GM21737 (cell line): ENCODE measurements around the gene XNDC1N.

Source experiments
- ATAC-seq: cut with Tn5 transposase; IDR thresholded peaks from one replicate; pipeline ENCODE4 v1.9.1; 2021; ENCODE audit warnings: mild to moderate bottlenecking, moderate library complexity; ENCODE audit not compliant: unreplicated experiment

XNDC1N gene, protein sequence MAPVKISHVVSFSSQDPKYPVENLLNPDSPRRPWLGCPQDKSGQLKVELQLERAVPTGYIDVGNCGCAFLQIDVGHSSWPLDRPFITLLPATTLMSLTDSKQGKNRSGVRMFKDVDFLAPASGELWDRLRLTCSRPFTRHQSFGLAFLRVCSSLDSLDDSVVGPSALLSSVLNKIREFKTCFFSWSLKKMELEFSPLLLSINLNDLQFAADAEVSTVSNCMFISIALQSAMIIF

DNA sequence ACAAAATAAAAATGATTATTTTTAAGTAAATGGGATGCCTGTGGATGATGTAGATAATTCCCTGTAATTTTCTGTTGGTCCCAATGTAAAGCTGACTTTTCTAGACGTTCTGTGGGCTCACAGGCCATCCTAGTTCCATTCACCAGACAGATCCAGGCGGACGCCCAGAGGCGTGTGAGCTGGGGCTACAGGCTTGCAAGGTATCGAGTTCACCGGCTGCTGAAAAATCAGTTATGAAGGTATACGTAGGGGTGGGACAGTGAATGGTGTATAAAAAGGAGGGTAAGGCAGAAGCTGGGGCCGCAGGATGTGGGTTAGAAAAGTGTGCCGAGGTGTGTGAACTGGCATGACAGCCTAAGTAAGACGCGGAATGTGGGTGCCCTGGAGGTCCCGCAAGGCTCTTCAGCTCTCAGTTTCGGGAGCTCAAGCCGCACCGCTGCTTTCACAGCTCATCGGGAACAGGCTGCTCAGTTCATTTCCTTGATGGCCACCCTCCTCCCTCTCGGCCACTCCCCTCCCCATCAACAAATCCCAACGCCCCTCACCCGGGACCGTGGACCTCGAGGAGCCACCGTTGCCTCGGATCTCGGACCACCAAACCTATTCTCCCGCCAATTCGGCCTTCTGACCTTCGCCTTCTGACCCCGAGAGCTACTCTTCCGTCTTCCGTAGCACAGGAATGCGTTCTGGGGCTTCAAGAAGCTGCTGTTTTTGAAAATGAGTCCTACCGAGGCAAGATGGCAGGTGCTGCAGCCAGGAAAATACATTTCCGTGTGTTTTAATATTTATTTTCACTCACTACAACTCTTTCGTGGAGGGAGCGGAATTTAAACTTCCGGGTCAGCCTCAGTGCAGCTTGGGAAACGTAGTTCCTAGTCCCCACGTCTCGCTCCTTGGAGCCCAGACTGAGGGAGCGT is at the start of gene XNDC1N:
Gene XNDC1N, minus strand, starts transcription at position 775 of the 917 bp plus-strand sequence. CDS start 5,241 bp downstream, outside the sequence.
- ATAC-seq, result peak; percentile 61

DNA sequence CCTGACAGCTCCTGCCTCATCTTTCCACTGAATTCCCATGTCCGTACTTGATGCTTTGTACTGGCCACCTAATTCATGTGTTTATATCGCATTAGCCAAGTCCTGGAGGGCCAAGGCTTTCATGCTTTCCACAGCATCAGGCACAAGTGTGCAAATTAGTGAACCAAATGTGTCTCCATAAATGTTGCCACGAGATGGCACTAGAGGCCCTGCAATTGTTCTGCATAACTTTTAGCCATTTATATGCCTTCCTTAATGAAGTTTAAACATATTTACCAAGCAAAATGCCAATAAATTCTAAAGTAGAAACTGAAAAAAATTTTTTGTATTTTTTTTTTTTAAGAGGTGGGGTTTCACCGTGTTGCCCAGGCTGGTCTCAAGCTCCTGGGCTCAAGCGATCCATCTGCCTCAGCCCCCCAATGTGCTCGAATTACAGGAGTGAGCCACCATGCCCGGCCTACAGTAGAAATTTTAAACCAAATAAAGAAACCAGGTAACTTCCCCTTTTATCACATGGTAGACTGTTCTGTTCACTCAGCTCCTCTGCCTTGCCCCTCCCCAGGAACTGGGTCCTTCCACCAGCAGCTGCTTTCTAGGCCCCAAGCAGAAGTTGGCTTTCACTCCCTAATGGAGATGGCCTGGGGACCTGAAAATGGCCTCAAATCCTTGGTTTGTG is 49.5 kb upstream of the XNDC1N start:
- no peak for ATAC-seq

DNA sequence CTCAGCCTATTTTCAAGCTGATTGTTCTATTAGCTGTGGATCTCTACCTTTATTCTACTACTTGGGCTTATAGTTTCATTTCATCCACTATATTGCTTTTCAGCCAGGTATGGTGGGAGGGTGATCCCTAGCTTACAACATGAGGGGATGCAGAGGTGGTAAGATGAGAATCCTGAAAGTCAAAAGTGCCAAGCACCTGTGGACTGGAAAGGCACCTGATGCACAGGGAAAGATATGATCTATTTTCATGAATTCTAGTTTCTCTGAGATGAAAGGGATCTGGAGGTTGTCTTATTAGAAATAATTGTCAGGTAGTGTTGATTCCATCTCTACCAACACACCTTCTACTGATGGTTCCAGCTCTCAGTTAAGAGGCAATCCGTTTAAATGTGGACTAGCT is 48.7 kb upstream of the XNDC1N start:
- ATAC-seq, result no peak

DNA sequence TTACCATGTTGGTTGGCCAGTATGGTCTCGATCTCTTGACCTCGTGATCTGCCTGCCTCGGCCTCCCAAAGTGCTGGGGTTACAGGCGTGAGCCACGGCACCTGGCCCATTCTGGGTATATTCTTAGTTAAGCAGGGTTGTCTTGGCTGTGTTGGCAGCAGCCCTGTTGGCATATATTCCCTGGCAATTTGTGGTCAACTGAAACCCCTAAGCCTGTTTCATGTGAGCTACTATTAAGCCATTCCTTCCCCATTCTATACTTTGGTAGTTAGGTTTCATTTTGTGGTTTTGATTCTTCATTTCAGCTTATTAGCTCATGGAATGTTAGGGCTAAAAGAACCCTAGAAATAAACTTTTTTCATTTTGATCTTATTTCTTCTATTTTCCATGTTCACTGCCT is 48.2 kb upstream of the XNDC1N start:
- ATAC-seq, result no peak

DNA sequence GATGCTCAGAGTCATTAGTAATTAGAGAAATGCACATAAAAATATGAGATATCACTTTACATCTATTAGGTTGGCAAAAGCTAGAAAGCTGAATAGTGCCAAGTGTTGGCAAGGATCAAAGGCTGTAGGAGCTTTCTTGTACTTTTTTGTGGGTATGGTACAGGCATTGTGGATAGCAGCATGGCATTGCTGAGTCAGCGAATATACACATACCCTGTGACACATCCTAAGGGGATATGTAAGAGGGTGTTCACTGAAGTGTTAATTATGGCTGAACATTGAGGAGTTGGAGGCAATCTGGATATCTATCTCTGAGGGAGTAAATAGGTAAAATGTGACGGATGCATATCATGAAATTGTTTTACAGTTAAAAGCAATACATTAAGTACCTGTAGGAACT is 43.3 kb upstream of the XNDC1N start:
- no peak for ATAC-seq

DNA sequence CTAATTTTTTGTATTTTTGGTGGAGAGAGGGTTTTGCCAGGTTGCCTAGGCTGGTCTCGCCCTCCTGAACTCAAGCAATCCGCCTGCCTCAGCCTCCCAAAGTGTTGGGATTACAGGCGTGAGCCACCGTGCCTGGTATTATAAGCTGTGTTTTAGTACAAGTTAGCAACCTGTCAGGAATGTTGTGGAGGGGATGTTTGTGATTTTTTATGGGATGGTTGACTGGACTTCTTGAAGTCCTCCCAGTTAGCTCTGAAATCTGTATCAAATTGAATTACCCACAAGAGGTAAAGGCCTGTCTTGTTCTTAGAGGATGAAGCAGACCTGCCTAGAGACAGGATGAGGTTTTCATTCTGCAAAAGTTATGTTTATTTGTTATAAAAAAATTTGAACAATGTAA is 36.2 kb upstream of the XNDC1N start:
- no peak for ATAC-seq

DNA sequence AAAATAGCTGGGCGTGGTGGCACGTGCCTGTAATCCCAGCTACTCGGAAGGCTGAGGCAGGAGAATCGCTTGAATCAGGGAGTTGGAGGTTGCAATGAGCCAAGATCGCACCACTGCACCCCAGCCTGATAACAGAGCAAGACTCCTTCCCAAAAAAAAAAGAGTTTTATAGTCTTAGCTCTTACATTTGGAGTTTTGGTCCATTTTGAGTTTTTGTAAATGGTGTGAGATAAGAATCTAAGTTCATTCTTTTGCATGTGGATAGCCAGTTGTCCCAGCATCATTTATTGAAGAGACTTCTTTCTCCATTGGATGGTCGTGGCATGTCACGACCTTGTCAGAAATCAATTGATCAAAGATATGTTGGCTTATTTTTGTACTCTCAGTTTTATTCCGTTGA is 35.1 kb upstream of the XNDC1N start:
- ATAC-seq, result no peak

DNA sequence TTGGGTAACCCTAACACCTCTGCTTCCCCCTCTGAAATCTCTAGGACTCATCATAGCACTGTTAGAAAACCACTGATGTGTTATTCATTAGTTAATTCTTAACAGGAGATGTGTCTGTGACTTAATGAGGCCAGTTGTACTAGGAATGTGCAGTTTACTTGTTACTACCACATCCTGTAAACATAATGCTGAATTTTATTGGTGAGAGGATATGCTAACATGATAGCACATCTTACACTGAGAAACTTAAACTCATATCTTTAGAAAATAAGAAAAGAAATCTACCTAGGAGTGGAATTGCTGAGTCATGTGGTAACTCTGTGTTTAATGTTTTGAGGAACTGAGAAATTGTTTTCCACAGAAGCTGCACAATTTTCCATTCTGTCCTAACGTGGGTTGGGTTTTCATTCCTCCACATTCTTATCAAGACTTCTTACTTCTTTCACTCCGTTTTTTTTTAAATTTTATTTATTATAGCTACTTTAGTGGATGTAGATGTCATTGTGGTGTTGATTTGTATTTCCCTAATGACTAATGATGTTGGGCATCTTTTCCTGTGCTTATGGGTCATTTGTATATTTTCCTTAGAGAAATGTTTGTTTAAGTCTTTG is 34.1 kb upstream of the XNDC1N start:
- peak; percentile 61 for ATAC-seq

DNA sequence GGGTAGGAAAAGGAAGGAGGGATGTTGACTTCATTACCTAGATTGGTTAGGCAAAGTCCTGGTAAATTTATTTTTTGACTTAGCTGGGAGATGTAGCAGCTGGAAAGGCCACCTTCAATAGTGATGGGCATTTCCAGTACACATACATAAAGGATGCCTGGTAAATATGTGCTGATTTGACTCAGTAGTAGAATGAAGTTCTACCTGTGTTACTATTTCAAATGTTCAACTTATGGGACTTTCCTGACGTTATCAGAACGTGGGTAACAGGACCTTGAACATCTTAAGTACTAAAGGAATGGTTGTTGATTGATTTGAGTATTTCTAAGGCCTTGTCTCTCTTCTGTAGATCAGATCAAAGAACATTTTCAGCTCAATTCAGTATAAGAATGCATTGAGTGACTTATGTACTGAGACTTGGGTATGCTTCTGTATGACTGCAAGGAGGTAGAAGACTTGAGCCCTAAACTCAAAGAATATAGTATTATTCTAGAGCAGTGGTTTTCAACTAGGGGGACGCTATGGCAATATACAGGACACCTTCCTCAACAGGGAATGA is 27.6 kb upstream of the XNDC1N start:
- no peak for ATAC-seq

DNA sequence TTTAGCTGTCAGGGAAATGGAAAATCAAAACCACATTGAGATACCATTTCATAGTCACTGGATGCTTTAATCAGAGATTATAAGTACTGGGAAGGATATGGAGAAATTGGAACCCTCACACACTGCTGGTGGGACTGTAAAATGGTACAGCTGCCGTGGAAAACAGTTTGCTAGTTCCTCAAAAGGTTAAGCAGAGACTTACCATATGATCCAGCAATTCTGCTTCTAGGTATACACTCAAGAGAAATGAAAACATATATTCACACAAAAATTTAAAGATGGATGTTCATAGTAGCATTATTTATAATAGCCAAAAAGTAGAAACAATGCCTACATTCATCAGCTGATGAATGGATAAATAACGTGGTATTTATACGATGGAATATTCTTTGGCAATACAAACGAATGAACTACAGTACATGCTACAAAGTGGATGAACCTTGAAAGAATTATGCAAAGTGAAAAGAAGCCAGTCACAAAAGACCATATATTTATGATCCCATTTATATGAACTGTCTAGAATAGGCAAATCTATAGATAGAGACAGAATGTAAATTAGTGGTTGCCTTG is 23.4 kb upstream of the XNDC1N start:
- no peak for ATAC-seq

DNA sequence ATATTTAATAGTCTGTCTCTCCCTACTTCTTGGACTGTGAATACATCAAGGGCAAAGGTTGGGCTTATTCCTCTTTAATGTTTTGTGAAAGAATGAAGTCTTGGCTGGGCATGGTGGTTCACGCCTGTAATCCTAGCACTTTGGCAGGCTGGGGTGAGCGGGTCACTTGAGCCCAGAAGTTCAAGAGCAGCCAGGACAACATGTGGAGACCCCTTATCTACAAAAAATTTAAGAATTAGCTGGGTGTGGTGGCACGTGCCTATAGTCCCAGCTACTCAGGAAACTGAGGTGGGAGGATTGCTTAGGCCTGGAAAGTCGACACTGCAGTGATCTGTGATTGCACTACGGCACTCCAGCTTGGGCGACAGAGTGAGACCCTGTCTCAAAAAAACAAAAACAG is 20.6 kb upstream of the XNDC1N start:
- ATAC-seq, result no peak

DNA sequence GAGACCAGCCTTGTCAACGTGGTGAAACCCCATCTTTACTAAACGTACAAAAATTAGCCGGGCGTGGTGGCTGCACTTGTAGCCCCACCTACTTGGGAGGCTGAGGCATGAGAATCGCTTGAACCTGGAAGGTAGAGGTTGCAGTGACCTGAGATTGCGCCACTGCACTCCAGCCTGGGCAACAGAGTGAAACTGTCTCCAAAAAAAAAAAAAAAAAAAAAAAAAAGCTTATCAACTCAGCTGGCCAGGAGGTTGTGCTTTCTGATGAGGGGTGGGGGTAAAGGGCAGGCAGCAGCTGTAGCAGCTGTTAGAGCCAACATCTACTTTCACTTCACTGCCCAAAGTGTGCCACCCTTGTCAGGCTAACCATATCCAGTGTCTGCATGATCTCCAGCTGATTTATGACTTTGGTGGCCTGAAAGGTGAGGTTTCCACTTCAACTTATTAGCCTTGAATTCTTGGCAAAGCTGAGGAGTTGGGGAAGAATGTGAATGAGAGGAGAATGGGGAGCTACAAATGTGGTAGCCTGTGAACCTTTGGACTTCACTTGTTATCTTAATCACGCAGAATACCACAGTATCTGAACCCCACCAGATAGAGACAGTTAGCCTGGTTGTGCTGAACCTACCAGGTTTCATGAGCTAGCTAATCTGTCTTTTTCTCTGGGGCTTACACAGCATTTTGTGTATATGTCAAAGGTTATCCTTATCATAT is 20.1 kb upstream of the XNDC1N start:
- no peak for ATAC-seq

DNA sequence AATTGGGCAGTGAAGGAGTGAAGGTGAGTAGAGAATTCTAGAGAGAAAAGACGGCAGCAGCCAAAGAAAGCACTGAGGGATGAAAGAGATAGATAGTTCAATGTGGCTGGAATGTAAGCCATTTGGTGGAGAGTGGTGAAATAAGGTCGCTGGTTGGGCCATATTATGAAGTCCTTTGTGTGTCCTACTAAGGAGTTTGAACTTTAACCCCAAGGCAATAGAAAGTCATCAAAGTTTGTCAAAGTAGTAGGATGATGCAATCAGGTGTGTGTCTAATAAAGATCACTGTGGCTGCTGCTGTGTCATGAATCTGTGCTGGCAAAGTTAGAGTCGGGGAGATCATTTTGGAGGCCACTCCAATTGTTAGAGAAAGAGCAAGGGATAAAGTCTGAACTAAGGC is 19.1 kb upstream of the XNDC1N start:
- ATAC-seq, result no peak

DNA sequence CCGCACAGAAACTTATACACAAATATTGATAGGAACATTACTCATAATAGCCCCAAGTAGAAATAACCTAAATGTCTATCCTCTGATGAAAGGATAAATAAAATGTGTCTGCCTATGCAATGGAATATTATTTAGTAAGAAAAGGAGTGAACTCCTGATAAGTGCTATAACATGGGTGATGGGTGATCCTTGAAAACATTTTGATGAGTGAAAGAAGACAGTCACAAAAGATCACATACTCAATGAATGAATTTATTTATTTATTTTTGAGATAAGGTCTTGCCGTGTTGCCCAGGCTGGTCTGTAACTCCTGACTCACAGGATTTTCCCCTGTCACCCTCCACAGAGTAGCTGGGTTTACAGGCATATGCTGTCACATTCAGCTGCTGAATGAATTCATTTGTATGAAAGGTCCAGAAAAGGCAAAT is 17.8 kb upstream of the XNDC1N start:
- ATAC-seq, result no peak

DNA sequence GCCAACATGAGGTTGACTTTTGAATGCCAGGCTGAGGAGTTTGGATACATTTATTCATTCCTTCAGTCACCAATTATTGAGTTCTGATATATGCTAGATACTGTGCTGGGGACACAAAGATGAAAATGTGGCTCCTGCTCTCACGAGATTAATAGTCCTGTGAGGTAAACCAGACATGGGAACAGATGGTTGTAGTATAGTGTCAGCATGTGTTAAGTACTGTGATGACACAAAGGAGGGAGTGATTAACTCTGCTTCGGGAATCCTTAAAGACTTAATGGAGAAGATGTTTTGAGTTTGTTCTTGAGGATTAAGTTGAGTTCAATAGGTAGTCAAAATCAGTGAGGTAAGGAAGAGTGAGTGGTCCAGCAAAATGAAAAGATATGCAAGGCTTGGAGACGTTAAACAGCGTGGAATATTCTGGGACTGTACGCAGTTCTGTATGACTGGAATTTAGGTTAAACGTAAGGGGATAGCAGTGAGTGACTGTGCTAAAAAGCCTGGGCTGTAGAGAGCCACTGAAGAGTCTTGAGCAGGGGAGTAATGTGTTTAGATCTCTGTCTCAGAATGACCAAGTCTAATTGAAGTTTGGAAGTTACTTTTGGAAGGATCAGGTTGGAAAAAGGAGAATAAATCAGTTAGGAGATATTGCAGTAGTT is 12.3 kb upstream of the XNDC1N start:
- ATAC-seq, result no peak

DNA sequence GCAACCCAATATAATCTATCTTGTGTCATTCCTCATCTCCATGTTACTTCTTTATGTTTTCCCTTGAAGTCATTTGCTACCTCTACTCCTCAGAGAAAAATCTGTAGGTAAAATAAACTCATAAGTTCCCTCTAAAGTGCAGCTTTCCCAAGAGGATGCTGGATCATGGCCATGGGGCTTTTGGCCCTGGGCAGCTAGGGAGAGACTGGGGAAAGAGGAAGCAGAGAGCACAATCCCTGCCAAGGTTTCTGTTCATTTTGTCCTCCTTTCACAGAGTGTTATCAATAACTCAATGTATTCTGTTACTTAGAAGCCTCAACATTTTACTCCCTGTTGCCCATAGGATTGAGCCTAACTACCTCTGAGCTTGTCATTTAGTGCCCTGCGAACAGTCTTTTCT is 9.4 kb upstream of the XNDC1N start:
- no peak for ATAC-seq

DNA sequence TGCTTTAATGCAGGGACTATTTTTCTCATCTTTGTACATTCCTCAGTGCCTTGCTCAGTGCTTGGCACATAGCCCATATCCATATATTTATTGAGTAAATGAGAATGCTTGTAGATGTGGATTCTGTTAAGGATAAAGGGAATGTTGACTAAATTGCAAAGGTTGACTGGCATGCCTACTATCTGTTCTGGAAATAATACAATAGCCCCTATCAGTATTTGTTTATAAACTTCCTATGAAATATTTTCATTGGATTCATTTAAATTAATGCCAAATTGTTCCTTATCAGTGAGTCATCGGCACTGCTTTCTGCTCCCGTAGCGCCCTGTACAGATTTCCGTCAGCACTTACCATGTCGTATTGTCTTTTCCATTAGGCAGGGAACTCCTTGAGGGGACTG is 8.4 kb upstream of the XNDC1N start:
- ATAC-seq, result no peak

DNA sequence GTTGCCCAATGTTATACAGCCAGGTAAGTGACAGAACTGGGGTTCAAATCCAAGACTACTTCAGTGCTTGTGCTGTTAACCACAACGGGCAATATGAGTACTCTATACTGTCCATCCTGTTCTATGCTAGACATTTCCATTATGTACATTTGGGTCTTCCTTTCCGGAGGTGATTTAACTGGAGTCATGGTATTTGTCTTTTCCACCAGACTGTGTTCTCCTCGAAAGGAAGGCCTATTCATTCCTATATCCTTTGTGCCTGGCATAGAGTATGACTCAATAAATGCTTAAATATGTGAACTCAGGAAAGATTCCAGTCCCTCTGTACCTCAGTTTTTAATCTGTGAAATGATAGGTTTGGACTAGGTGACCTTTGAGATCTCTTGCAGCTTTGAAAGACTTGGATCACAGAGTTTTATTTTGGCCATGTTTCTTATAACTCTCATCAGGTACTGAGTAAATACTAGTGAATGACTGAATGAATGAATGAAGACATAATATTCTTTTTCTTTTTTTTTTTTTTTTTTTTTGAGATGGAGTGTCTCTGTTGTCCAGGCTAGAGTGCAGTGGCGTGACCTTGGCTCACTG is 7.0 kb upstream of the XNDC1N start:
- no peak for ATAC-seq

DNA sequence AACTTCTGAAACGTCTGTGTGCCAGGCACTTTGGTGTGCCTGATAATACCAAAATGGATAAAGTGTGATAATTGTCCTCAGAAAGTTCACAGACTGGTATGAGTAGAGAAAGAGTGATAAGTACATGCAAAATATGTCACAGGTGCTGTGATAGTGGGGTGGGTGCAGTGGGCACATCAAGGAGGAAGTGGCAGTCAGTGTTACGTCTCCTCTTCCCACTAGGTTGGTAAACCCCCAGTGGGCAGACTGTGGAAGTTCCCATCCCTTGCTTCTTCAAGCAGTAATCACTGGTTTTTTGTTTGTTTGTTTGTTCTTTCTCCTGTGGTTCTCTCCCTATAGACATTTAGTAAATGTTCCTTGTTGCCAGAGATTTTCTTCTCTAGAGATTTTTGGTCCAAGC is 5.8 kb upstream of the XNDC1N start:
- ATAC-seq, result no peak
